GM19023 (cell line): ENCODE results near the gene SZRD1.

Experiments used
- ATAC-seq: cut with Tn5 transposase; IDR thresholded peaks from one replicate; pipeline ENCODE4 v1.9.1; 2021; ENCODE audit warnings: mild to moderate bottlenecking, moderate library complexity; ENCODE audit not compliant: unreplicated experiment

Gene SZRD1

DNA sequence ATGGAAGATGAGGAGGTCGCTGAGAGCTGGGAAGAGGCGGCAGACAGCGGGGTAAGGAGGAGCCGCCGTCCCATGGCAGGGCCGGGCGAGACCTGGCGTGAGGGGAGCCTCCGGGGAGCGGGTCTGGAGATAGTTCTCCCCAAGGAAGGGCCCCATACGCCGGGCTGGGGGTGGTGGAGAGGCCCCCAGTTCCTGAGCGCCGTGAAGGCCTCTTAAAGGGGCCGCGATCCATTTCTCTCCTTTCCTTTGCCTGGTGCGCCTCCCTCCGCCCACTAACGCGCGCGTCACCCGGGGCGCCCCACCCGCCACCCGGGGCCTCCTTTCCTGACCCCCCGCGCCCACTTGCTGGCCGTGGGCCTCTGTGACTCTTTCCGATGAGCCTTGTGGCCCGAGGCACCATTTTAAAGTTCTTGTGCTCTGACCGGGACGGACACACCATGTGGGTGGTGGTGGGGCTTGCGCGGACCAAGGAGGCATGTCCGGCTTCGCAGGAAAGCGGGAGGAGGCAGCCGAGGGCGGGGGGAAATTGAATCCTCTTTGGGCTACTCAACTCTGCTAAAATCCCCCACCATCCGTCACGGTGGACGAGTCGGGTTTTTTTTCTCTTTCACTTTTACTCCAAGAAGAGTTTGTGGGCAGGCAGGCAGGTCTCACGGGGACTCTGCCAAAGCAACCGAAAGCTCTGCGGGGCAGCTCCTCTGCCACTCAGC lies 371 bp downstream of the SZRD1 start:
- peak; percentile 62 for ATAC-seq

DNA sequence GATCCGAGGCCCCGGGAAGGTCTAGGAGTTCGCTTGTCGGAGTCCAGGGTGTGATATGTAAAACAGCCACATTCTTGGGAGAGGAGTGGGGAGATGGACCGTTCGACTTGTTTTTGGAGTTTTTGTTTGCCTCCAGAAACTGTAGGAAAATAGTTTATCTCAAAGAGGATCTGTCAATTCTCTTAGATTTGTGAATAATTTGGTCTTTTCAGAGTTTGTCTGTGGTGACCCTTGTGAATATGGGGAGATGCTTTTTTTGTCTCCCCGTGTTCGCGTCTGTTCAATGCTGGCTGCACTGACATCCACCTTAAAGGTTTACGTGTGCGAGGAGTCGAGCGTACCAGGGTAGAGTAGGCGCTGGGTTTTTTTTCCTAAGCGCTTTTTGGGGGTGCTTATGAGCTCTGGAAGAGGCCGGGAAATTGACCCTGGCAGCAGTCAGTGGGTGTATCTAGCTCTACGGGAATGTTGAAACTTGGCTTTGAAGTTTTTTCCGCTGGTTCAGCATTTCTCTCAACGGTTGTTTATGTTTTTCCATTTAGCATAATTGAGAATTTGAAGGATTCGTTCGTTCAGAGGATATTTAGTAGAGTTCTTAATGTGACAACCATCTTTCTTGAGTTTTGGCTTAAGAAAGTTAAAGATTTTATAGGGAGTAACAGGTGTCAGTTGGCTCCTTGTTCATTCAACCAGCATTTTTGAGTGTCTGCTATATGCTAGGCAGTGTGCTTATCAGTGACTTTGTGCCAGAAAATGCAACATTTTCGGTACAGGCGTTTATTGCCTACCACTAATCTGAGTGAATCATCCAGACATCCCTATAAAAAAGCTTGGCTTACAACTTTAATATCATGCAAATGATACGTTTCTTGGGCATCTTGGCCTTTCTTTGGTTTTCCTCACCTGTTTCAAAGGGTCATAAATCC lies 1.2 kb downstream of the SZRD1 start:
- ATAC-seq: no peak

DNA sequence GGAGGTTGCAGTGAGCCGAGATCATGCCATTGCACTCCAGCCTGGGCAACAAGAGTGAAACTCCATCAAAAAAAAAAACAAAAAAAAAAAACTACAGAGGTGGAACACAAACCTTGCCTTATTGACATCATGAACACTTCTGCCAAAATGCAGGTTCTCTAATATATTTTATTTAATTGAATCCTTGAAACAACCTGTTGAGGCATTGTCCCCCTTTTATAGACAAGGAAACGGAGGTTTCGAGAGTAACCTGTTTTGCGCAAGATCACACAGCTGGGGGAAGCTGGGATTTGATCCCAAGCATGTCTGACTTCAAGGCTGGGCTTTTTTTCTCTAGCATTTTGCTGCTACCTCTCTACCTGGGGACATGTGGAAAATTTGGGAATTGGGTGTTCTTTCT lies 2.8 kb downstream of the SZRD1 start:
- ATAC-seq: no peak

DNA sequence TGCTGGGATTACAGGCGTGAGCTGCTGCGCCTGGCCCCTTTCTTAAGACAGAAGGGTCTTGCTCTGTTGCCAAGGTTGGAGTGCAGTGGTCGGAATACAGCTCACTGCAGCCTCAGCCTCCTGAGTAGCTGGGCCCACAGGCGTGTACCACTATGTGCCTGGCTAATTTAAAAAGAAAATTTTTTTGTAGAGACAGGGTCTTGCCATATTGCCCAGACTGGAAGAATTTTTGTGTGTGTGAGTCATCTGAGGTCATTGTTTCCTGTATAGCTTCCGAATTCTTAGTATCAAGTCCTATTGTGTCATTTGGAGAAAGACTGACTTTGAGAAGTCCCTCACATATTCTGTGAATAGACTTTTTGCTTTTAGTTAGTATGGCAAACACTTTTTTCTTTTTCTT lies 4.7 kb downstream of the SZRD1 start:
- no peak for ATAC-seq

DNA sequence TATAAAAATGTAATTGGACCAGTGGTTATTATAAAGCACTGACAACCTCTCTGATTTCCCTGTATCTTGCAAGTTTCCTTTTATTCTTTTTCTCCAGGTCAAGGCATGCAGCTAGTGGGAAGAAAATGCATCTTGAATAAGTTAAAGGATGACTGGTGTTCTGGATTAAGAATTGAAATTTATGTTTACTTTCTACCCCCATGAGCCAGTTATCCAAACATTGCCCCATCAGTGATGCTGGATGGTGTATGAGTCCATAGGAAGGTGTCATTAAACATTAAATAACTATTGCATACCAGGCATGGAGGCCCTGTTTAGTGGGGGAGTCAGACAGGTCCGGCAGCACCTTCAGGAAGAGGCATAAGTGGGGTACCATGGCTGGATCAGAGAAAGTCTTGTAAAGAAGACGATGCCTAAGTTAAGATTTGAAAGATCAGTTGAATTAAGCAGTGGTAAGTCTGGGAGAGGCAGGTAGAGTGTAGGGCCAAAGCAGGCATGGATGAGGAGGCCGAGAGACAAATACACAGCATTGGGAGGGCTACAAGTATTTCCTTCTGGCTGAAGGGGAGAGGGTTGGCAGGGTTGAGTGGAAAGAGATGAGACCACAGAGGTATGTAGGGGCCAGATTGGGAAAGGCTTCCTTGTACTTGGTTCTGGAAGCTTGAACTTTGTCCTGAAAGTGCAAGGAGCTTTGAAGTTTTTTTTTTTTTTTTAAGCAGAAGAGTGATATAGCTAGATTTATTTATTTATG lies 5.7 kb downstream of the SZRD1 start:
- no peak for ATAC-seq

DNA sequence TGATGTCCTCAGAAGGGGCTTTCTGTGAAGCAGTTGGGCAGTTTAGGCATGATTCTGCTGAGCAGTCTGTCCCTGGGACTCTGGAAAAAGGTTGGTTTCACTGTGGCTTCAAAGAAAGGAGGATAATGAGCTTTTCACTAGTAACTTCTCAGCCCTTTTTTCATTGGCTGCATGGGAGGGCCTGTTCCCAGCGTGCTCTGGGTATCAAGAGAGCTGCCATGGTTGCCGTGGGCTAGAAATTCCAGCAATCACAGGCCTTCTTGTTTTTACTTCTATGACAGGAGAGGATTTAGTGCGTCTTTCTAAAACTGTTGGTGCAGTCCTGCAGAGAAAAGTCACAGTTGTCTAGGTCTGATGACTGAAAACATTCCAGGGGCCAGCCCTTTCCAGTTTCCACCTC lies 7.2 kb downstream of the SZRD1 start:
- ATAC-seq: no peak

DNA sequence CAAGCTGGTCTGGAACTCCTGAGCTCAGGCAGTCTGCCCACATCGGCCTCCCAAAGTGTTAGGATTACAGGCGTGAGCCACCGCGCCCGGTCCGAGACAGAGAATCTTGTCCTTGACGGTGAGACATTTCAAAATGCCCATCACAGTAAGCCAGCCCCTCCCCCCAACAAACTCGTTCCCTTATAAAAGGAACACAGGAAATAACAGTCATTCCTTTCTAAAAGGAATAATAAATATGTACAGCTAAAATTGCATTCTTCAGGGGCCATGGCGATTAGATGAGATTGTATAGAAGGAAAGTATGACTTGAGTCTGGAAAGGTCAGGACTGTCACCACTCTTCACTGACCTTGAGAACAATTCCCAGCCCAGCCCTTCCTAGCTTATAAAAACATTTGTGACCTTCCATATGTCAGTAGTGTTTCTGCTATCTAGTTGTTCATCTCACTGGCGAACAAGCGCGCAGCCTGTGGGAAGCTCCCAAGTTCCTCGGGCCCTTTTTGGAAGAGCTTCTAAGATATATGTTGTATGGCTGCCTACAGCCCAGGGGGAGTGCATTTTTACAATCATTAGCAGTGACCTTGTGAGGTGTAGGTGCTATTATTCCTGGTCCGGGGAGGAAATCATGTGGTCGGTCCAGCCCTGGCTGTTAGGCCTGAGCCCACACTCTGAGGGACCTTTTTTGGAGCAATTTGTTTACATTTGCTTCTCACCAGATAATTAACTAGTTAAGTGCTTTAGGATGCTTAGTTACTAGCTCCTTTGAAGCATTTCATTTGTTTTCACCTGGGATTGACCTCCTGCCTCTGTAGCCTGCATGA lies 8.7 kb downstream of the SZRD1 start:
- no peak for ATAC-seq

DNA sequence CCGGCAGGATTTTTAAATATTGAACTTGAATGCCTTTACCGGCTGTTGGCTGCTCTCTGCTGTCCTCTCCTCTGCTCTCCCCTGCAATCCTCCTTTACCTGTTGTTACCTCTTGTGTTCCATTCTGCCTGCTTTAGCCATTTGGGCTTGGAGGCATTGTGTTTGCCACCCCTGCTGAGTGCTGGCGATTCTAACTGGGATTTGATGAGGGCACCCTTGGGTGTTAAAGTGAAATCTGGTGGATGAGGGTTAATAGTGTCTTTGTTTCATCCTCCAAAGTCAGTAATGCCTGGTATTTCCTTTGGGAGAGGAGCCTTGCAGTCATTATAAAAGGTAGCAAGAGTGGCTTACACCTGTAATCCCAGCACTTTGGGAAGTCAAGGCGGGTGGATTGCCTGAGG lies 9.9 kb downstream of the SZRD1 start:
- no peak for ATAC-seq

DNA sequence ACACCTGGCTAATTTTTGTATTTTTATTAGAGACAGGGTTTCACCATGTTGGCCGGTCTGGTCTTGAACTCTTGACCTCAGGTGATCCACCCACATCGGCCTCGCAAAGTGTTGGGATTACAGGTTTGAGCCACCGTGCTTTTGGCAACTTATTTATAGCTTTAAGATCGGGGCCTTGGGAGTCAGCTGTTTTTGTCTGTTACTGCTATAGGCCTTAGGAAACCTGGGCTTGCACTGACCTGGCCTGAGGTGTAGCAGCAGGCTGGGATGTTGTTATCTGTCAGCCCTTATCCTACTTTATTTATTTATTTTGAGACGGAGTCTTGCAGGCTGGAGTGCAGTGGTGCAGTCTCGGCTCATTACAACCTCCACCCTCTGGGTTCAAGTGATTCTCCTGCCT lies 11.4 kb downstream of the SZRD1 start:
- ATAC-seq: no peak

DNA sequence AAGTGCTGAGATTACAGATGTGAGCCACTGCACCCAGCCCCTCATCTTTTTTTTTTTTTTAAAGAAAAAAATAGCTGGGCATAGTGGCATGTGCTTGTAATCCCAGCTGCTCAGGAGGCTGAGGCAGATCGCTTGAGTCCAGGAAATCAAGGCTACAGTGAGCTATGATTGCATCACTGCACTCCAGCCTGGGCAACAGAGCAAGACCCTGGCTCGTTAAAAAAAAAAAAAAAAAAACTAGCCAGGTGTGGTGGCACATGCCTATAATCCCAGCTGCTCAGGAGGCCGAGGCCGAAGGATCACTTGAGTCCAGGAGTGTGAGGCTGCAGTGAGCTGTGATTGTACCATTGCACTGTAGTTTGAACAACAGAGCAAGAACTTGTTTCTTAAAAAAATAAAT lies 13.8 kb downstream of the SZRD1 start:
- ATAC-seq: no peak

DNA sequence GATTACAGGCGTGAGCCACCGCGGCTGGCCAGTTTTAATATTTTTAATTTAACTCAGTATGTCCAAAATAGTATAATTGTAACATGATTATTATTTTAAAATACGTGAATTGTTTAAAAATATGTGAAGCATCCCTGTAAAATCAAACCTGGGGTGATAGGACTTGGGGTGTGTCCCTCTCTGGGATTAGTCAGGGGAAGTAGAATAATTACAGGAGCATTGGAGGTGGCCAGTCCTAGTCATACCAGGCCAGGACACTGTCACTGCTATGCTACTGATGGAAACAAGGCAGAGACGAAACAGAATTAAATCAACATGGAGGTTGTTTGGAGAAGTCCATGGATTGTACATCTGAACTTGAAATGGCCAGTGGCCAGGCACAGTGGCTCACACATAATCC lies 16.8 kb downstream of the SZRD1 start:
- ATAC-seq: no peak

DNA sequence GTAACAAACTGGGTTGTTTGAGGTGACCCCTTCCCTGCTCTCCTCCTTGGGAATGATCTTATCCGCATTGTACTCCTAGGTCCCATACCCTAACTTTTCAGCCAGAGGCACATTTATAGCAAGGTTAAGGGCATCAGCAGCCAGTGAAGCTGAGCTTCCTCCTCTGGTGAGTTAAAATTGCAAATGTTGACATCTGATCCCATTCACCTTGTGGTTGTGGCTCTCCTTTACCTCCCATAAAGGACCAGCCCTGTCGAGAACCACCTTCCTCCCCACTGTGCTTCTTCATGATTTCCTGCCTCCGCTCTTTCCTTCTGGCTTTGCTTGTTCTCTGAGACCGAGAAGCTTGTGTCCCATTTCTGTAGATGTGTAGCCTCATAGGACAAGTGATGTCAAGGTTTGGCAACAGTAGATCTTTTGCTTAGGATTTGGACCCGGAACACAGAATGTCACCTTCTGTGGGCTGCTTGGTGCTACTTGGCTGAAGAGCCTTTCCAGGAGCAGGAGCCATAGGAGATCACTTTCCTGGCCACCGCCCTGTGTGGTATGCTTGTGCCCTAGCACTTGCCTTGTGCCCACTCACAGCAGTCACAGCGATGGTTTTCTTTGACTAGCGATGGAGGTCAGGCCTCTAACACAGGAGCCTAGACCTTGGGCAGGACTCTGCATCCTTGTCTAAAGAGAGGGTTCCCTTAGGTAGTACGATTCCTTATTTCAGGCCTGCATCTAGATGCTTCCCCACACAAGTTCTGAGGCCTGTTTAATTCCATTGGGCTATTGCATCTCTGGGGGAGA lies 18.8 kb downstream of the SZRD1 start:
- no peak for ATAC-seq

DNA sequence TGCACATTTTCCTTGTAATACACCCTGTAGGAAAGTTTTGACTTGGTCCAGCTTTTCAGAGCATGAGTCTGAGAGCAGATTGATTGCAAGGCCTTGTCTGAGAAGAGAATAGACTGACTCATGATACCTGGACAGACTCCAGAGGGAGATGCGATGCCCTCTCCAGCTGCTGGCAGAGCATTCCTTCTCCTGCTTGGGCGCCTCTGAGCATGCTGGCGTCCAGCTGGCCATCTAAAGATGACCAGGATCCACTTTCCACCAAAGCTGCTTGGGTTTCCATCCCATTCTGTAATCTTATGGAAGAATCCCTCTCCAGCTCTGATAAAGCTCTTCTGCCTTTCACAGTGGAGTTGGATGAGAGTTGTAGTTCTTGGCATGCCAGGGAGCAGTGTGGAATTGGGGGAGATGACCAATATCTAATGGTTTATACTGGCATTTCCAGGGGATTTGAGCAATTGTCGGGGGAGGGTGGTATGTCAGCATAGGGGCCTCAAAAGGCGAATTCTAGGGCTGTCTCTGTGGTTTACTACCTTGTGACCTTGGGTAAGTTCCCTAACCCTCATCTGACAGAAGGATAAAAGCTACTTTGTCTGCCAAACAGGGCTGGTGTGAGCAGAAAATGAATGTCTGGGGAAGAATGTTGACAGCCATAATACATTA lies 19.5 kb downstream of the SZRD1 start:
- no peak for ATAC-seq

DNA sequence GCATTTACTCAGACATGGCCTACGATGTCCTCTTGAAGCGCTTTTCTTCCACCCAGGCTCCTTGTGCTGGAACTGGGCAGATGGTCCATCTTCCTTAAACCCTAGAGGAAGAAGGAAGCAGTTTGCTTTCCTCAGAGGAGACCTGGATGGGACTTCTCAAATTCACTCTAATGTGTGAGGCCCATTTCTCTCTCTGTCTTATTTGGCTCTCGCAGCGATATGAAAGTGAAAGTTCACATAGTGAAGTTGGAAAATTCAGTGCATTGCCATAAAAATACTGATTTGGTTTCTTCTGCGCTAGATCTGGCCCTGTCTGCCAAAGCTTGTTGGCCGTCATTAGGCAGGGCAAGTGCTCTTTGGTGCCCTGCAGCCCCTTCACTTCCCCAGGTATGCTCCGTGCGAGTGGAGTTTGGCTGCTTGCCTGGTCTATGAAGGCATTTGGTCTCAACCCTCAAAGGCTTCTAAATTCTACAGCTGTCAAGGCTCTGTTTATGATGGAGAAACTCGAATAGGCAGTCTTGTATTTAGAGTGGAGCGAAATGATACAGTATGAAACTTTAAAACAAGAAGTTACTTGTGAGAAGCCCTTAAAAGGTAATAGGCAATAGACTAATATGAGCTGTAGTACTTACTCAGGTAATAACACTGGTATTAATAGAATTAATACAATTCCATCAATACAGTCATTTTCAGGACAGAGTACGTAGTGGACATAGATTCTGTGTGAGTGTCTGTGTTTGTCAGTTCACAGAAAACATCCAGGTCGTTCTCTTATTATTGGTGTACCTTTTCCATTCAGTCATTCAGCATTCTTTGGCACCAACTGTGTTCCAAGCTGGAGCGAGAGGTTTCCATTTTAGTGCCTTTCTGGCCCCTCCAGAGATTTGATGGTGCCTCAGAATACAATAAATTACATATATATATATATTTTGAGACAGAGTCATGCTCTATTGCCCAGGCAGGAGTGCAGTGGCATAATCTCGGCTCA lies 20.5 kb downstream of the SZRD1 start:
- ATAC-seq: no peak

DNA sequence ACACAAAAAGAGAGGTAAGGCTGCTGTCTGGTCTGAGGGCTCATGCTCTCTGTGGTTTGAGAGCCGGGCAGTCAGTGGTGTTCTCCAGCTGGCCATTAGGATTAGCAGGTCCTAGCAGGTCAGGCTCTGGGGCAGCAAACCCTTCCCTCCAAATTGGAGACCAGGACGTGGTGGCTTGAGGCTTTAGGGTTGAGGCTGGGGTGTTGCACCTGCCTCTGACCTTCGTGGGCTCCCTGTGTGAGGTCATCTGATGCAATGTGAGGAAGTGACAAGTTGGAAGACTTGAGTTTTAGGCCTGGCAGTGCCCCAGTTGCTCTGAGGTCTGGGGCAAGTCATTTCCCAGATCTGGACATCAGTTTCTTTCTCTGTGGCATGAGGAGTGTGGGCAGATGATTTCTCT lies 24.4 kb downstream of the SZRD1 start:
- no peak for ATAC-seq

DNA sequence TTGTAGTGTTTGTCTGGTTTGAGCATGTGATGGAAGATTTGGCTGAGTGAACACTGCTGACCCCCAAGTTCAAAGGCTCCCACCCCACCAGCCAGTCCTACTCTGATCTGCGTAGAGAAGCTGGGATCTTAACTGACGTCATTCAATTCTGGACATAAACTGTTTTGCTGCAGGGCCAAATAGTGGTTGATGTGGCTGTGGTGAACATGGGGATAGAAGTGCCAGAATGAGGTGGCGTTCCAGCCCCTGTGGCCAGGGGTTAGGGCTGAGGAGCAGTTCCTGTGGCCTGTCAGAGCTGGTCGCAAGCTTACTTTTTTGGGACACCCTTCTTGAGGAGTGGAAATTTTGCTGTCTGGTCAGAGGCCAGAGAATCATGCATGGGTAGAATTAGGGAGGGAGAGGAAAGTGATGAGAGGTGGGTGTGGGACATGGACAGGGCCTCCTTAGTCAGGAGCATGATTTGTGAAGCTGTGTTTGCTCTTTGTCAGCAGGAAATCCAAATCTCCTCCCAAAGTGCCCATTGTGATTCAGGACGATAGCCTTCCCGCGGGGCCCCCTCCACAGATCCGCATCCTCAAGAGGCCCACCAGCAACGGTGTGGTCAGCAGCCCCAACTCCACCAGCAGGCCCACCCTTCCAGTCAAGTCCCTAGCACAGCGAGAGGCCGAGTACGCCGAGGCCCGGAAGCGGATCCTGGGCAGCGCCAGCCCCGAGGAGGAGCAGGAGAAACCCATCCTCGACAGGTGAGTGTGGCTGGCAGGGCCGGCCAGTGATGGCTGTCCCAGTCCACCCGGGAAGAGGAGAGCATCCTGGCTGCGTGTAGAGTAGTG lies 25.9 kb downstream of the SZRD1 start:
- no peak for ATAC-seq
